Loucy (cell line): ENCODE results near the gene MED10.

Source experiments
- H2AFZ ChIP-seq: fragments of 200-600 bp; sonication (generic); 2 replicates; pipeline ENCODE4 v1.6.0; 2016; ENCODE audit warnings: antibody characterized with exemption, mild to moderate bottlenecking, low read length, moderate library complexity
- H3F3A ChIP-seq: fragments of 200-600 bp; 2 replicates; pipeline ENCODE4 v1.6.0; 2016; ENCODE audit warnings: antibody characterized with exemption, low read depth, mild to moderate bottlenecking
- H3K27me3 ChIP-seq: fragments of 200-600 bp; sonication (generic); 2 replicates; pipeline ENCODE4 v1.6.1; 2014; ENCODE audit warnings: low read length, mild to moderate bottlenecking; ENCODE audit not compliant: insufficient read depth, poor library complexity, severe bottlenecking
- H3K36me3 ChIP-seq: fragments of 200-600 bp; sonication (generic); 2 replicates; pipeline ENCODE4 v1.6.1; 2016; ENCODE audit warnings: low read length; ENCODE audit not compliant: insufficient read depth
- H3K4me1 ChIP-seq: fragments of 200-600 bp; sonication (generic); 2 replicates; pipeline ENCODE4 v1.5.1; 2014; ENCODE audit warnings: low read length, mild to moderate bottlenecking; ENCODE audit not compliant: insufficient read depth, poor library complexity, severe bottlenecking
- H3K4me2 ChIP-seq: fragments of 200-600 bp; sonication (generic); 2 replicates; pipeline ENCODE4 v1.6.0; 2014; ENCODE audit warnings: antibody characterized with exemption, low read length, low read depth, mild to moderate bottlenecking; ENCODE audit not compliant: poor library complexity, severe bottlenecking
- H3K4me3 ChIP-seq: fragments of 200-600 bp; sonication (generic); 2 replicates; pipeline ENCODE4 v1.5.1; 2014; ENCODE audit warnings: low read length, mild to moderate bottlenecking, mixed read lengths; ENCODE audit not compliant: poor library complexity, severe bottlenecking
- H3K79me2 ChIP-seq: fragments of 200-600 bp; sonication (generic); 2 replicates; pipeline ENCODE4 v1.6.1; 2014; ENCODE audit warnings: low read length; ENCODE audit not compliant: insufficient read depth
- H3K9ac ChIP-seq: fragments of 200-600 bp; sonication (generic); 2 replicates; pipeline ENCODE4 v1.6.0; 2014; ENCODE audit warnings: mild to moderate bottlenecking, low read depth, low read length, moderate library complexity; ENCODE audit not compliant: poor library complexity, severe bottlenecking
- H3K9me2 ChIP-seq: fragments of 200-600 bp; sonication (generic); replicated peaks from 2 replicates; pipeline ENCODE4 v1.6.1; 2016; ENCODE audit warnings: low read depth, low read length, mixed read lengths
- H3K9me3 ChIP-seq: fragments of 200-600 bp; sonication (generic); 2 replicates; pipeline ENCODE4 v1.6.1; 2014; ENCODE audit warnings: mild to moderate bottlenecking, antibody characterized with exemption, low read length, low read depth; ENCODE audit not compliant: insufficient read depth
- H4K20me1 ChIP-seq: fragments of 200-600 bp; sonication (generic); 2 replicates; pipeline ENCODE4 v1.6.0; 2014; ENCODE audit warnings: antibody characterized with exemption, low read length, mild to moderate bottlenecking; ENCODE audit not compliant: insufficient read depth, poor library complexity, severe bottlenecking
- EZH2phosphoT487 ChIP-seq: fragments of 200-600 bp; IDR thresholded peaks from 2 replicates; pipeline ENCODE4 v1.6.1; 2018; ENCODE audit warnings: antibody characterized with exemption, mild to moderate bottlenecking, moderate library complexity, borderline replicate concordance
- TF ChIP-seq, protein P1 (sequence below): fragments of 200-600 bp; sonication (generic); conservative IDR thresholded peaks from 2 replicates; pipeline ENCODE4 v1.5.1; 2014; ENCODE audit warnings: mild to moderate bottlenecking, antibody characterized with exemption, low read length

The MED10 gene

DNA sequence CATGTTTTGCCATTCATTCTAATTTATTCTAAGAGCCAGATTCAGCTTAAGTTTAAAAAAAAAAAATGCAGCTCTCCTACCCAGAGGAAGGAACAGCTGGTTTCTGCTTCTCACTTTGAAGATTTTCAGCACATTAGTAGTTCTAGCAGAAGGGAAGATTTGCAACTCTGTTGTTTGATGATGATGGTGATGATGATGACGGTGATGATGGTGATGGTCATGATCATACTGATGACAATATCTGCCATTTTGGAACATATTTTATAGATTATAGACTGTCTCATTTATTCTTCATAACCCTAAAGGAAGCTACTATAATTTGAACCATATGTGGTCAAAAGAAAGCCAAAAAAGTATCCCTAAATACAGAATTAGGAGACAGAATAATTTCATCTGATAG is 7.9 kb upstream of the MED10 start:
- Histone ChIP-seq H3K27me3 (no peaks in the 10 kb centered on the region), H3K4me2 (no peak overlapping the region), H3K9ac (no peak overlapping the region), H4K20me1 (no peaks in the 10 kb centered on the region), H3K9me2 (no peaks in the 10 kb centered on the region), H3K79me2 (no peaks in the 10 kb centered on the region), H2AFZ (no peak overlapping the region), H3K36me3 (no peaks in the 10 kb centered on the region), H3F3A (no peaks in the 10 kb centered on the region), H3K4me1 (no peaks in the 10 kb centered on the region), H3K4me3 (no peak overlapping the region), H3K9me3 (no peaks in the 10 kb centered on the region)
- TF ChIP-seq, protein P1, sequence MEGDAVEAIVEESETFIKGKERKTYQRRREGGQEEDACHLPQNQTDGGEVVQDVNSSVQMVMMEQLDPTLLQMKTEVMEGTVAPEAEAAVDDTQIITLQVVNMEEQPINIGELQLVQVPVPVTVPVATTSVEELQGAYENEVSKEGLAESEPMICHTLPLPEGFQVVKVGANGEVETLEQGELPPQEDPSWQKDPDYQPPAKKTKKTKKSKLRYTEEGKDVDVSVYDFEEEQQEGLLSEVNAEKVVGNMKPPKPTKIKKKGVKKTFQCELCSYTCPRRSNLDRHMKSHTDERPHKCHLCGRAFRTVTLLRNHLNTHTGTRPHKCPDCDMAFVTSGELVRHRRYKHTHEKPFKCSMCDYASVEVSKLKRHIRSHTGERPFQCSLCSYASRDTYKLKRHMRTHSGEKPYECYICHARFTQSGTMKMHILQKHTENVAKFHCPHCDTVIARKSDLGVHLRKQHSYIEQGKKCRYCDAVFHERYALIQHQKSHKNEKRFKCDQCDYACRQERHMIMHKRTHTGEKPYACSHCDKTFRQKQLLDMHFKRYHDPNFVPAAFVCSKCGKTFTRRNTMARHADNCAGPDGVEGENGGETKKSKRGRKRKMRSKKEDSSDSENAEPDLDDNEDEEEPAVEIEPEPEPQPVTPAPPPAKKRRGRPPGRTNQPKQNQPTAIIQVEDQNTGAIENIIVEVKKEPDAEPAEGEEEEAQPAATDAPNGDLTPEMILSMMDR, result no peak
- TF ChIP-seq EZH2phosphoT487, result no peak

DNA sequence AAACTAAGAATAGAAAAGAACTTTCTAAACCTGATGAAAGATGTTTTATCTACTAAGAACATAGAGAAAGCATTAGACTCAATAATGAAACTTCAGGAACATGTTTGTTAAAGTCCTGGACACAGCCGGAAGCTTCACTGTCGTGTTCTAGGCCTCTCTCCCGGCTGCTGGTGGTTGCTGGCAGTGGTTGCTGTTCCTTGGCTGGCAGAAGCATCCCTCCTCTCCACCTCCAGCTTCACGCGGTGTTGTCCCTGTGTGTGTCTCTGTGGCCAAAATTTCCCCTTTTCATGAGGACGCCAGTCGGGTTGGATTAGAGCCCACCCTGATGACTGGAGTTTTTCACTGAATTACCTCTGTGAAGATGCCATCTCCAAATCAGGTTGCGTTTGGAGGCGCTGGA is 6.5 kb upstream of the MED10 start:
- no peaks in the 10 kb centered on the region for H4K20me1 ChIP-seq
- no peak overlapping the region for H3K4me3 ChIP-seq
- no peaks in the 10 kb centered on the region for H3F3A ChIP-seq
- no peak for TF ChIP-seq EZH2phosphoT487
- TF ChIP-seq, protein P1, result no peak
- H3K79me2 ChIP-seq, result no peaks in the 10 kb centered on the region
- no peaks in the 10 kb centered on the region for H3K36me3 ChIP-seq
- no peaks in the 10 kb centered on the region for H3K4me1 ChIP-seq
- H3K9me2 ChIP-seq, result no peaks in the 10 kb centered on the region
- H3K27me3 ChIP-seq, result no peaks in the 10 kb centered on the region
- H3K9me3 ChIP-seq, result no peaks in the 10 kb centered on the region
- no peak overlapping the region for H3K4me2 ChIP-seq
- no peak overlapping the region for H2AFZ ChIP-seq
- no peak overlapping the region for H3K9ac ChIP-seq

DNA sequence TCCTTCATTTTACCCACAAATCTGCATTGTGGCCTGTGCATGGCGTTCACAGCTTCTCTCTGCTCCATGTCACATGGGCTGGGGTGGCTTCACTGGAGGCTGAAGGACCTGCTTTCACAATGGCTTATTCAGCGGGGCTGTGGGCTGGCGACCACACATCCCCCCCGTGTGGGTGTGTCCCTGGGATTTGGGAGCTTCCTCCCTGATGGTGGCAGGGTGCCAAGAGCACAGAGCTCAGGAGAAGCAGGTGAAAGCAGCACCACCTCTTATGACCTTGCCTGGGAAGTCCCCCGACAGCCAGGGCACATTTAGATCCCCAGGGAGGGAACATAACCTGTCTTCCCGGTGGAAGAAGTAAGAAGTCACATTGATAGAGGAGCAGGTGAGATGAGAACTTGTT is 5.0 kb upstream of the MED10 start:
- Histone ChIP-seq H3K4me2 (no peak overlapping the region), H3K27me3 (no peaks in the 10 kb centered on the region), H3F3A (no peaks in the 10 kb centered on the region)

More for the DNA sequence above, 5.0 kb upstream of the MED10 start:
- Histone ChIP-seq H4K20me1 (no peaks in the 10 kb centered on the region), H3K9ac (no peak overlapping the region), H3K36me3 (no peaks in the 10 kb centered on the region), H3K79me2 (peaks cover 8% of the 10 kb centered on the region), H3K4me1 (peaks cover 7% of the 10 kb centered on the region), H3K4me3 (no peak overlapping the region), H3K9me3 (no peaks in the 10 kb centered on the region), H3K9me2 (no peaks in the 10 kb centered on the region), H2AFZ (no peak overlapping the region)
- TF ChIP-seq, protein P1, result no peak
